Keratinocyte (primary cell): Measurements from ENCODE around the gene DSTYK. TPM values are rescaled to one million over a fixed set of nuclear protein-coding genes. Genes with fewer than 3 reads are reported as not detected.

Source experiments
- DNase-seq: peaks from one replicate; pipeline ENCODE4 v3.0.0-alpha.2; 2011; ENCODE audit warnings: low read depth, missing footprints, low spot score
- FAIRE-seq: peaks from 2 replicates; lab custom pipeline; 2011; peaks lifted over from hg19 to GRCh38; lab: Jason Lieb, UNC
- H2AFZ ChIP-seq: 2 replicates; pipeline ENCODE4 v1.6.0; 2012; ENCODE audit warnings: low read length, control low read depth, inconsistent platforms; ENCODE audit not compliant: control insufficient read depth
- H3K27ac ChIP-seq: 2 replicates; pipeline ENCODE4 v1.5.1; 2011; ENCODE audit warnings: low read length; ENCODE audit not compliant: control insufficient read depth, insufficient read depth
- H3K27me3 ChIP-seq: 3 replicates; pipeline ENCODE4 v1.6.0; 2011; ENCODE audit warnings: low read length; ENCODE audit not compliant: control insufficient read depth, insufficient read depth; ENCODE audit errors: extremely low read depth
- H3K36me3 ChIP-seq, 2 experiments: 2 replicates in 1 of 2; 3 replicates in 1 of 2; pipeline ENCODE4 v1.5.1; 2011; ENCODE audit warnings: low read length in 2 of 2, mild to moderate bottlenecking in 1 of 2; ENCODE audit not compliant: control insufficient read depth in 2 of 2, insufficient read depth in 2 of 2; ENCODE audit errors: extremely low read depth in 1 of 2
- H3K4me1 ChIP-seq: 3 replicates; pipeline ENCODE4 v1.5.1; 2011; ENCODE audit warnings: low read length; ENCODE audit not compliant: control insufficient read depth, insufficient read depth; ENCODE audit errors: extremely low read depth
- H3K4me2 ChIP-seq: 3 replicates; pipeline ENCODE4 v1.6.0; 2011; ENCODE audit warnings: low read depth, low read length; ENCODE audit not compliant: control insufficient read depth, insufficient read depth; ENCODE audit errors: extremely low read depth
- H3K4me3 ChIP-seq, 3 experiments: fragments of 200-600 bp in 1 of 3; sonication (generic) in 1 of 3; 2 replicates in 2 of 3; 3 replicates in 1 of 3; pipeline ENCODE4 v1.5.1; 2011 to 2016; ENCODE audit warnings: low read length in 3 of 3, mild to moderate bottlenecking in 3 of 3, control low read depth in 2 of 3, inconsistent platforms in 1 of 3, low read depth in 1 of 3, mixed read lengths in 1 of 3, mixed run types in 1 of 3, moderate library complexity in 1 of 3; ENCODE audit not compliant: control insufficient read depth in 2 of 3, insufficient read depth in 2 of 3; ENCODE audit errors: extremely low read depth in 1 of 3
- H3K79me2 ChIP-seq: 2 replicates; pipeline ENCODE4 v1.6.0; 2012; ENCODE audit warnings: low read length; ENCODE audit not compliant: control insufficient read depth, insufficient read depth
- H3K9ac ChIP-seq: 3 replicates; pipeline ENCODE4 v1.6.0; 2011; ENCODE audit warnings: low read length; ENCODE audit not compliant: control insufficient read depth, insufficient read depth; ENCODE audit errors: extremely low read depth
- H3K9me1 ChIP-seq: 3 replicates; pipeline ENCODE4 v1.6.0; 2011; ENCODE audit warnings: low read length; ENCODE audit not compliant: control insufficient read depth, insufficient read depth; ENCODE audit errors: extremely low read depth
- H3K9me3 ChIP-seq: 2 replicates; pipeline ENCODE4 v1.5.1; 2012; ENCODE audit warnings: low read depth, low read length; ENCODE audit not compliant: control insufficient read depth
- H4K20me1 ChIP-seq: 3 replicates; pipeline ENCODE4 v1.6.0; 2011; ENCODE audit warnings: low read length; ENCODE audit not compliant: control insufficient read depth, insufficient read depth; ENCODE audit errors: extremely low read depth
- CTCF ChIP-seq, 3 experiments: IDR thresholded peaks in 1 of 3; conservative IDR thresholded peaks in 1 of 3; optimal IDR thresholded peaks in 1 of 3; 2 replicates in 2 of 3; 3 replicates in 1 of 3; pipeline versions ENCODE3 to v1.5.1; 2011; ENCODE audit warnings: low read length in 3 of 3, mild to moderate bottlenecking in 3 of 3, moderate library complexity in 2 of 3, control low read depth in 1 of 3, inconsistent platforms in 1 of 3; ENCODE audit not compliant: insufficient read depth in 2 of 3; ENCODE audit errors: extremely low read depth in 1 of 3
- EZH2 ChIP-seq: IDR thresholded peaks from one replicate; pipeline ENCODE4 v1.6.1; 2012; ENCODE audit warnings: inconsistent platforms, mild to moderate bottlenecking, low read length, moderate library complexity
- dilution Hi-C: fragments of 300-500 bp; cut with MboI; formaldehyde crosslinking; loops from one replicate; pipeline ENCODE4 v1.7.0; 2020; ENCODE audit warnings: low sequenced_read_pairs; ENCODE audit not compliant: extremely low pct_ligation_motif_present
- polyA plus RNA-seq, 5 experiments: library from polyadenylated mRNA; depleted of rRNA in 3 of 5; stranded (reverse) in 3 of 5; stranded (forward) in 1 of 5; unstranded in 1 of 5; fragments of >200 nt; gene quantifications; 1 replicate in 1 of 5; 2 replicates in 3 of 5; 3 replicates in 1 of 5; pipeline versions ENCODE4 v1.2.1 to v1.2.3, GENCODE V29; 2011 to 2012; ENCODE audit warnings: missing spikeins in 2 of 5, low read depth in 1 of 5, low replicate concordance in 1 of 5

DSTYK gene
- polyA plus RNA-seq, 1 donor (not counting 4 experiments of a cell fraction or from before 2014, with no cell fraction given): 7.6 TPM

DNA sequence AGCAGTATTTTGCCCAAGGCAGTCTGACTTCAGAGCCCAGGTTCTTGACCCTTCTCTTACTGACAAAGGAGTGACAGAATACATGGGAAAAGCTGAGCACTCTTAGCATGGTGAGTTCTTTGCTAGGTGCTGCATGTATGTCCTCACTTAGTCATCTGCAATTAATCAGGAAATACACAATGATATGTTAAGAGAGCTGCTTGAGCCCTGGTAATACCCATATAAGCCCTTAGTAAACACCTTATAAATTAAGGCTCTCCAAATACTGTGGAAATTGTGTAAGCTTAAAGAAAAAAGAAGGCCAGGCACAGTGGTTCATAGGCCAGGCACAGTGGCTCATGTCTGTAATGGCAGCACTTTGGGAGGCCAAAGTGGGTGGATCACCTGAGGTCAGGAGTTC lies 113.3 kb downstream of the DSTYK start:
- H3K4me1 ChIP-seq: no peaks in the 10 kb centered on the region
- H4K20me1 ChIP-seq: no peaks in the 10 kb centered on the region
- no peaks in the 10 kb centered on the region for H3K27me3 ChIP-seq
- H3K9me3 ChIP-seq: no peaks in the 10 kb centered on the region
- no peak for TF ChIP-seq CTCF (optimal IDR thresholded peaks at IDR 0.05 in 1 of 3, IDR thresholded peaks at IDR 0.05 in 1 of 3, conservative IDR thresholded peaks at IDR 0.05 in 1 of 3; ENCODE audit: extremely low read depth in 1 of 3, insufficient read depth in 2 of 3, low read length in 3 of 3)
- TF ChIP-seq EZH2: no peak
- no peaks in the 10 kb centered on the region for H3K79me2 ChIP-seq
- FAIRE-seq (no peak), DNase-seq (no peak)
- H3K36me3 ChIP-seq: peaks cover 24 to 34% of the 10 kb centered on the region in 2 experiments
- H3K9me1 ChIP-seq: no peaks in the 10 kb centered on the region
- no peak overlapping the region for H3K27ac ChIP-seq
- H3K4me2 ChIP-seq: no peak overlapping the region
- no peak overlapping the region for H3K4me3 ChIP-seq
- H2AFZ ChIP-seq: no peak overlapping the region
- dilution Hi-C loops: no loop called here
- H3K9ac ChIP-seq: no peak overlapping the region

GRCh38 chr1:205095422-205095821 lies 116.1 kb downstream of the DSTYK start:
- Histone ChIP-seq H3K4me3 (no peak overlapping the region), H3K27me3 (no peaks in the 10 kb centered on the region), H2AFZ (no peak overlapping the region), H4K20me1 (no peaks in the 10 kb centered on the region), H3K4me1 (no peaks in the 10 kb centered on the region), H3K9me1 (no peaks in the 10 kb centered on the region), H3K4me2 (no peak overlapping the region), H3K27ac (no peak overlapping the region), H3K9ac (no peak overlapping the region), H3K79me2 (no peaks in the 10 kb centered on the region), H3K9me3 (no peaks in the 10 kb centered on the region), H3K36me3 (peaks cover 26 to 41% of the 10 kb centered on the region in 2 experiments)
- TF ChIP-seq EZH2 (no peak), CTCF (optimal IDR thresholded peaks at IDR 0.05 in 1 of 3, IDR thresholded peaks at IDR 0.05 in 1 of 3, conservative IDR thresholded peaks at IDR 0.05 in 1 of 3; ENCODE audit: extremely low read depth in 1 of 3, insufficient read depth in 2 of 3, low read length in 3 of 3) (no peak)
- DNase-seq (no peak), FAIRE-seq (no peak)
- dilution Hi-C loops: no loop called here

Other genes starting within 250 kb of the DSTYK start
- not detected in 3 replicates for gene CNTN2, start 168.5 kb downstream of the DSTYK start, polyA plus RNA-seq
- gene TMEM81, start 127.2 kb downstream of the DSTYK start, polyA plus RNA-seq: 1.4 to 1.7 TPM (median 1.6 TPM) in 3 replicates
- 8.8 to 12.3 TPM (median 11.1 TPM) in 3 replicates for gene RBBP5, start 89.7 kb downstream of the DSTYK start, polyA plus RNA-seq
- 0.60 to 1.8 TPM (median 0.83 TPM) in 3 replicates for gene TMCC2, start 16.2 kb upstream of the DSTYK start, polyA plus RNA-seq
- gene NUAK2, start 110.0 kb upstream of the DSTYK start, polyA plus RNA-seq: 2.8 to 5.9 TPM (median 3.9 TPM) in 3 replicates
- gene KLHDC8A, start 145.2 kb upstream of the DSTYK start, polyA plus RNA-seq: not detected in 3 replicates
- gene LEMD1, start 210.4 kb upstream of the DSTYK start, polyA plus RNA-seq: 0.91 to 3.4 TPM (median 1.9 TPM) in 3 replicates
- 2.3 to 5.2 TPM (median 4.0 TPM) in 3 replicates for gene BLACAT1, start 244.3 kb upstream of the DSTYK start, polyA plus RNA-seq